ENCODE measurements around the gene COQ8A.

DNA sequence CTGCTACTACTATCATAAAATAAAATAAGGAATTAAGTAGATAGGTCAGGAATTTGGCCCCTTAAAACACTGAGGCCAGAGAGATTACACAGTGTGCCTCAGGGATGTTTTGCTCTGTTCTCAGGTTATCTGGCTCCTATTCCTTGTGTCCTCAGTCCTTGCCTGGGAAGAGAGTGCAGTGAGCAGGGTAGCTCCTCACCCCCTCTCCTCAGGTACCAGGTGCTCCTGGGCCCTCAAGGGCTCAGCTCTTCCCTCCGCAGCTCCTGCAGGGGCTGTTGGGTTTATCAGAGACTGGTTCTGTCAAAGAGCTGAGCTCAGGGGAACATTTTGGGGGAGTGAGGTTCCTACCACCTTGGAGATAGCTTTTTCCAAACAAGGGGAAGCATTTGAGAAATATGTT, 20.1 kb upstream of the COQ8A start:
- TF ChIP-seq, protein P1, sequence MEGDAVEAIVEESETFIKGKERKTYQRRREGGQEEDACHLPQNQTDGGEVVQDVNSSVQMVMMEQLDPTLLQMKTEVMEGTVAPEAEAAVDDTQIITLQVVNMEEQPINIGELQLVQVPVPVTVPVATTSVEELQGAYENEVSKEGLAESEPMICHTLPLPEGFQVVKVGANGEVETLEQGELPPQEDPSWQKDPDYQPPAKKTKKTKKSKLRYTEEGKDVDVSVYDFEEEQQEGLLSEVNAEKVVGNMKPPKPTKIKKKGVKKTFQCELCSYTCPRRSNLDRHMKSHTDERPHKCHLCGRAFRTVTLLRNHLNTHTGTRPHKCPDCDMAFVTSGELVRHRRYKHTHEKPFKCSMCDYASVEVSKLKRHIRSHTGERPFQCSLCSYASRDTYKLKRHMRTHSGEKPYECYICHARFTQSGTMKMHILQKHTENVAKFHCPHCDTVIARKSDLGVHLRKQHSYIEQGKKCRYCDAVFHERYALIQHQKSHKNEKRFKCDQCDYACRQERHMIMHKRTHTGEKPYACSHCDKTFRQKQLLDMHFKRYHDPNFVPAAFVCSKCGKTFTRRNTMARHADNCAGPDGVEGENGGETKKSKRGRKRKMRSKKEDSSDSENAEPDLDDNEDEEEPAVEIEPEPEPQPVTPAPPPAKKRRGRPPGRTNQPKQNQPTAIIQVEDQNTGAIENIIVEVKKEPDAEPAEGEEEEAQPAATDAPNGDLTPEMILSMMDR (IDR thresholded peaks at IDR 0.05): no peak
- TF ChIP-seq POLR2A (IDR thresholded peaks at IDR 0.05): no peak
